GM23248 (cell line): ENCODE results near the gene FLAD1.

ENCODE experiments used
- EZH2 ChIP-seq: fragments of 200-600 bp; sonication (generic); IDR thresholded peaks from 2 replicates; pipeline ENCODE4 v1.6.1; 2018; ENCODE audit warnings: antibody characterized with exemption, mild to moderate bottlenecking; ENCODE audit not compliant: insufficient read depth, poor library complexity, severe bottlenecking
- EZH2phosphoT487 ChIP-seq: fragments of 200-600 bp; sonication (generic); IDR thresholded peaks from 2 replicates; pipeline ENCODE4 v1.6.1; 2018; ENCODE audit warnings: antibody characterized with exemption, moderate library complexity, mild to moderate bottlenecking, low read depth; ENCODE audit not compliant: insufficient read depth

DNA sequence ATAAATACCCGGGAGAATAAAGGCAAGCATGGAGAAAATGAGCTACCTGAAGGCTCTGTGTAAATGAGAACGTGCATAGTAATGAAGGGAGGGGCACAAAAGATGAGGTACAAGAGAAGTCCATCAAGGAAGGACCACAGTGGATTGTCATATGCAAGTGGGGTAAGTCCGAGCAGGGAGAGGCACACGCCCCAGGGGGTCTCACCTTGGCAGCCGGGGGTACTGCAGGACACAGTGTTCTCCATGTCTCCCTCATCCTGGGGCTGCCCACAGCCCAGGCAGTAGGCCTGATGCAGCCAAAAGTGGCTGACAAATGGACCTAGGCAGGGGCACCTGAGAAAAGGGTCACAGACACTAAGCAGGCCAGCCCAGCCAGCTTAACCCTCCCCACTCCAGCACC is 40.5 kb downstream of the FLAD1 start:
- TF ChIP-seq EZH2 (no peak), EZH2phosphoT487 (no peak)
